GM18868 (cell line): ENCODE results near the gene TNNI3K.

Experiments used
- ATAC-seq: cut with Tn5 transposase; IDR thresholded peaks from one replicate; pipeline ENCODE4 v1.9.1; 2021; ENCODE audit warnings: mild to moderate bottlenecking, moderate library complexity; ENCODE audit not compliant: unreplicated experiment

TNNI3K gene

GRCh38 chr1:74314438-74314837, 79.3 kb downstream of the TNNI3K start:
- no peak for ATAC-seq

- ATAC-seq = no peak
These were observed 81.1 kb downstream of the TNNI3K start for GRCh38 chr1:74316302-74316701.

GRCh38 chr1:74317663-74318062, 82.5 kb downstream of the TNNI3K start:
- no peak for ATAC-seq

- ATAC-seq = no peak
These were observed 88.8 kb downstream of the TNNI3K start for GRCh38 chr1:74323937-74324473.

- no peak for ATAC-seq
These were observed 89.7 kb downstream of the TNNI3K start for GRCh38 chr1:74324684-74325448.

- no peak for ATAC-seq
These were observed 93.7 kb downstream of the TNNI3K start for GRCh38 chr1:74328851-74329250.

GRCh38 chr1:74333244-74333643, 98.1 kb downstream of the TNNI3K start:
- no peak for ATAC-seq

GRCh38 chr1:74334147-74334546, 99.0 kb downstream of the TNNI3K start:
- no peak for ATAC-seq

GRCh38 chr1:74340656-74341055, 105.5 kb downstream of the TNNI3K start:
- ATAC-seq = no peak

- no peak for ATAC-seq
These were observed 106.6 kb downstream of the TNNI3K start for GRCh38 chr1:74341702-74342339.

- ATAC-seq = no peak
These were observed 108.0 kb downstream of the TNNI3K start for GRCh38 chr1:74343216-74343615.

- ATAC-seq = no peak
These were observed 109.2 kb downstream of the TNNI3K start for GRCh38 chr1:74344387-74344786.

- ATAC-seq = no peak
These were observed 121.3 kb downstream of the TNNI3K start for GRCh38 chr1:74356493-74356892.

- ATAC-seq = no peak
These were observed 122.0 kb downstream of the TNNI3K start for GRCh38 chr1:74357150-74357549.

- ATAC-seq = no peak
These were observed 122.6 kb downstream of the TNNI3K start for GRCh38 chr1:74357756-74358155.

GRCh38 chr1:74362691-74363090, 127.5 kb downstream of the TNNI3K start:
- ATAC-seq = no peak

- ATAC-seq = no peak
These were observed 128.0 kb downstream of the TNNI3K start for GRCh38 chr1:74363220-74363619.

- no peak for ATAC-seq
These were observed 132.1 kb downstream of the TNNI3K start for GRCh38 chr1:74367175-74367813.

GRCh38 chr1:74368335-74368734, 133.1 kb downstream of the TNNI3K start:
- ATAC-seq = no peak

- no peak for ATAC-seq
These were observed 140.2 kb downstream of the TNNI3K start for GRCh38 chr1:74375376-74375775.

- no peak for ATAC-seq
These were observed 145.1 kb downstream of the TNNI3K start for GRCh38 chr1:74380252-74380651.

GRCh38 chr1:74388855-74389254, 153.7 kb downstream of the TNNI3K start:
- no peak for ATAC-seq
